GM23248 (cell line): ENCODE results near the gene PPP6R1.

Experiments
- EZH2 ChIP-seq: fragments of 200-600 bp; sonication (generic); IDR thresholded peaks from 2 replicates; pipeline ENCODE4 v1.6.1; 2018; ENCODE audit warnings: antibody characterized with exemption, mild to moderate bottlenecking; ENCODE audit not compliant: insufficient read depth, poor library complexity, severe bottlenecking
- EZH2phosphoT487 ChIP-seq: fragments of 200-600 bp; sonication (generic); IDR thresholded peaks from 2 replicates; pipeline ENCODE4 v1.6.1; 2018; ENCODE audit warnings: antibody characterized with exemption, moderate library complexity, mild to moderate bottlenecking, low read depth; ENCODE audit not compliant: insufficient read depth

GRCh38 chr19:55266404-55266803, 7.6 kb upstream of the PPP6R1 start:
- TF ChIP-seq EZH2 = no peak
- TF ChIP-seq EZH2phosphoT487 = no peak
